ENCODE measurements around the gene GLRX.

- TF ChIP-seq CTCF (conservative IDR thresholded peaks at IDR 0.05; ENCODE audit: low read length) (no peak), EZH2phosphoT487 (IDR thresholded peaks at IDR 0.05; ENCODE audit: borderline replicate concordance, low read depth, low read length) (no peak)
Observed at GRCh38 chr5:95871146-95871806, 48.8 kb upstream of the GLRX start.
